Body of pancreas (tissue), 4 donors: ENCODE results near the gene C19orf47. TPM values are rescaled to one million over a fixed set of nuclear protein-coding genes. Genes with fewer than 3 reads are reported as not detected.

Source experiments
- ATAC-seq: fragments of 150-250 bp; one replicate; pipeline ENCODE4 v1.9.1; 2016
- DNase-seq, 4 donors: peaks; one replicate each; pipeline ENCODE4 v3.0.0-alpha.2; 2019
- H3K27ac ChIP-seq, 4 donors: fragments of 200-600 bp; sonication (generic); 1 replicate in 3 of 4; 2 replicates in 1 of 4; pipeline versions ENCODE4 v1.5.1 to v1.6.1; 2016 to 2019; ENCODE audit warnings: mild to moderate bottlenecking in 1 of 4, mixed read lengths in 1 of 4, moderate library complexity in 1 of 4
- H3K27me3 ChIP-seq, 2 donors: fragments of 200-600 bp; sonication (generic); one replicate each; pipeline ENCODE4 v1.6.0; 2016; ENCODE audit warnings: mild to moderate bottlenecking in 1 of 2
- H3K36me3 ChIP-seq, 2 donors: fragments of 200-600 bp; sonication (generic); replicated peaks in 1 of 2; 2 replicates each; pipeline ENCODE4 v1.5.1; 2016; ENCODE audit warnings: low read depth in 2 of 2; ENCODE audit not compliant: insufficient read depth in 1 of 2
- H3K4me1 ChIP-seq: fragments of 200-600 bp; sonication (generic); one replicate; pipeline ENCODE4 v1.6.0; 2016
- H3K4me3 ChIP-seq, 2 donors: fragments of 200-600 bp; sonication (generic); 1 replicate in 1 of 2; 2 replicates in 1 of 2; pipeline ENCODE4 v1.5.1; 2016 to 2019
- H3K9me3 ChIP-seq, 3 donors: fragments of 200-600 bp; sonication (generic); 1 replicate in 2 of 3; 2 replicates in 1 of 3; pipeline ENCODE4 v1.5.1; 2016
- POLR2A ChIP-seq, 3 donors: fragments of 450-650 bp; IDR thresholded peaks; one replicate each; pipeline ENCODE4 v1.6.1; 2016; ENCODE audit warnings: antibody characterized with exemption in 3 of 3, mild to moderate bottlenecking in 2 of 3
- WGBS, 2 donors: methylation state at CpG; one replicate each; pipeline ENCODE4 v1.1.5; 2017; 5-methylcytosine and 5-hydroxymethylcytosine counted together
- intact Hi-C: fragments of 100-400 bp; cut with DNase I; formaldehyde crosslinking; loops from one replicate; pipeline ENCODE4 v1.15.1; 2023
- total RNA-seq, 2 donors: library from RNA; depleted of rRNA; stranded (reverse); fragments of >200 nt; gene quantifications; one replicate each; pipeline ENCODE4 v1.1.0, GENCODE V29; 2016
- TF ChIP-seq, protein P1 (sequence below), 7 experiments: fragments of 450-650 bp in 4 of 7; fragments of 200-600 bp in 3 of 7; sonication (generic) in 3 of 7; IDR thresholded peaks; one replicate each; pipeline ENCODE4 v1.5.1; 2016 to 2019; ENCODE audit warnings: antibody characterized with exemption in 7 of 7

C19orf47 gene
- total RNA-seq, 2 donors from 2014 or later, result 3.9 to 19.8 TPM

DNA sequence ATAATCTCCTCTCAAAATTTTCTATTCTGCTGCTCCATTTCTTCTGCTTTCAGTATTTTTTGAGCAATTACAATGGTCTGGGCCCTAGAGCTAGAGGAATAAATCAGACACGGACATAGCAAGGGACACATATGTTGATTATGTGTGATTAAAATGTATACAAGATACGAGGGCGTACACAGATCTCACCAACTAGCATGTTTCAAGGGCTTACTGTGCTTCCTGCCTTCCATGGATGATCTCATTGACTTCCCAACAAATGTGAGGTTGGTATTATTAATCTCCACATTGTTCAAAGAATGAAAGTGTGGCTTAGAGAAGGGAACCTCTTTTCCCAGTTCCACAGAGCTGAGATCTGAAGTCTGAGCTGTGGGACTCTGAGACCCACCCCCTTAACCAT is 9.4 kb upstream of the C19orf47 start:
- intact Hi-C loops, result no loop called here
- no peak for DNase-seq
- H3K36me3 ChIP-seq, result no peaks in the 10 kb centered on the region
- no peaks in the 10 kb centered on the region for H3K27me3 ChIP-seq
- WGBS, 2 donors, result 72 to 77% methylated on average over 3 of the region's 3 CpGs
- H3K9me3 ChIP-seq, result no peaks in the 10 kb centered on the region
- H3K4me1 ChIP-seq, result no peaks in the 10 kb centered on the region
- H3K4me3 ChIP-seq, result no peak overlapping the region
- ATAC-seq, result no peak
- TF ChIP-seq POLR2A (IDR thresholded peaks at IDR 0.05), result no peak
- TF ChIP-seq, protein P1, sequence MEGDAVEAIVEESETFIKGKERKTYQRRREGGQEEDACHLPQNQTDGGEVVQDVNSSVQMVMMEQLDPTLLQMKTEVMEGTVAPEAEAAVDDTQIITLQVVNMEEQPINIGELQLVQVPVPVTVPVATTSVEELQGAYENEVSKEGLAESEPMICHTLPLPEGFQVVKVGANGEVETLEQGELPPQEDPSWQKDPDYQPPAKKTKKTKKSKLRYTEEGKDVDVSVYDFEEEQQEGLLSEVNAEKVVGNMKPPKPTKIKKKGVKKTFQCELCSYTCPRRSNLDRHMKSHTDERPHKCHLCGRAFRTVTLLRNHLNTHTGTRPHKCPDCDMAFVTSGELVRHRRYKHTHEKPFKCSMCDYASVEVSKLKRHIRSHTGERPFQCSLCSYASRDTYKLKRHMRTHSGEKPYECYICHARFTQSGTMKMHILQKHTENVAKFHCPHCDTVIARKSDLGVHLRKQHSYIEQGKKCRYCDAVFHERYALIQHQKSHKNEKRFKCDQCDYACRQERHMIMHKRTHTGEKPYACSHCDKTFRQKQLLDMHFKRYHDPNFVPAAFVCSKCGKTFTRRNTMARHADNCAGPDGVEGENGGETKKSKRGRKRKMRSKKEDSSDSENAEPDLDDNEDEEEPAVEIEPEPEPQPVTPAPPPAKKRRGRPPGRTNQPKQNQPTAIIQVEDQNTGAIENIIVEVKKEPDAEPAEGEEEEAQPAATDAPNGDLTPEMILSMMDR (IDR thresholded peaks at IDR 0.05), result no peak
- H3K27ac ChIP-seq, result no peak overlapping the region

DNA sequence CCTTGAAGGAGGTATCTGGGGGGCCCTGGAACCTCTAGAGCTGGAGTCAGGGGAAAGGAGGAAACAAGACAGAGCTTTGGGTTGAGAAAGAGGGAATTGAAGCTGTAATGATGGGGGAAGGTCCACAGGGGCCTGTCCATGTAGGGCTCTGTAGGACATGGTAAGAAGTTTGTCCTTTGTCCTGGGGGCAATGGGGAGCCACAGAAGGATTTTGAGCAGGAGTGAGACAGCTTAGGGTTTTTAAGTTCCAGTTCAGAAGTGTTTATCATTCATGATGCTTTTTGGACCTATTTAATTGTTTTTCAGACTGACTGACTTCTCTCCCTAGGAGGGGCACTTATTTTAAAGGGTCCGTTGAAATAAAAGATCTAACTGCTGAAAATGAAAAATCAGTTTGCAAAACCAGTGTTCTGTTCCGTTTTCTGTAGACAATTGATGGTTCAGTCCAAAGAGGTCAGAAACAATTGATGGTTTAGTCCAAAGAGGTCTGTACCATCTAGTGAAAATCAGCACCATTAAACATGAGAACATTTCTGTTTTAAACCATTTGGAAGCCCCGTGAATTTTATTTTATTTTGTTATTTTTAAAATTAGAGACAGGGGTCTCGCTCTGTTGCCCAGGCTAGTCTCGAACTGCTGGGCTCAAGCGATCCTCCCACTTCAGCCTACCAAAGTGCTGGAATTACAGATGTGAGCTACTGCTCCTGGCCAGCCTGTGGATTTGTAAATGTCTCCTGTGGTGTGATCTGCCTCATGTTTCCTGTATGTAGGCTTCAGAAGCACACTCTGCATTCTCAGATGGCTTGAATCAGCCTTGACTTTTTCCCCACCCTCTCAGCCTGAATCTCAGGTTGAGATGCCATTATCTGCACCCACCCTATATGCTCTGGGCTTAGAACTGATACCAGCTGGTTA is 8.7 kb upstream of the C19orf47 start:
- TF ChIP-seq, protein P1 (IDR thresholded peaks at IDR 0.05), result no peak
- TF ChIP-seq POLR2A (IDR thresholded peaks at IDR 0.05), result no peak
- 89 to 90% methylated on average over 6 of the region's 6 CpGs for WGBS, 2 donors
- intact Hi-C loops, result no loop called here
- Histone ChIP-seq H3K9me3 (no peaks in the 10 kb centered on the region), H3K27ac (no peak overlapping the region), H3K27me3 (no peaks in the 10 kb centered on the region), H3K4me1 (no peaks in the 10 kb centered on the region), H3K4me3 (no peak overlapping the region), H3K36me3 (no peaks in the 10 kb centered on the region)
- DNase-seq, result no peak
- no peak for ATAC-seq

DNA sequence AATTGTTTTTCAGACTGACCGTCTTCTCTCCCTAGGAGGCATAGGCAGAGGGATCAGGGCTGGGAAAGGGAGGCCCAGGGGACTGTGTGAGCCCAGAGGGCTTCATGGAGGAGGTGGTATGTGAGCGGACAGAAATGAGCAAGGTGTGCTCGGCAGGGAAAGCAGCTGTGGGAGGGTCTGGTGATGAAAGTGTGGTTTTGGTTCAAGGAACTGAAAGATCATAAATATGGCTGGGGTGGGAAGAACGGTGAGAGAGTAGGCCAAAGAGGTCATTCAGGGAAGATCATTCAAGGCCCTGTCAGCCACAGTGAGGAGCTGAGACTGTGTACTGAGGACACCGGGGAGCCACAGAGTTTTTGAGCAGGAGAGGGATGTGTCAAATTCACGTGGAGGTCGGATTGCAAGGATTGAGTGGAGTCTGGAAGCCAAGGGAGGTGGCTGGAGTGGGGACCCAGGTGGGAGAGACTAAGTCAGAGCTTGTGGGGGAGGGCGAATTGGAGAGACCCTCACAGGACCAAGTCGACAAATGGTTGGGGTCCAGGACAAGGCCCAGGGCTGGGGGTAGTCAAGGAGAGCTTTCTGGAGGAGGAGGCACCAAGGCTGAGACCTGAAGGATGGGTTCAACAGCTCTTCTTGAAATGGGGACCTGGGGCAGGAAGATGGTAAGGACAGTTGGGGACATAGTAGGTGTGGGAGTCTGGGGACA is 7.9 kb upstream of the C19orf47 start:
- intact Hi-C loops, result no loop called here
- H3K4me1 ChIP-seq, result no peaks in the 10 kb centered on the region
- DNase-seq (no peak), ATAC-seq (no peak)
- TF ChIP-seq POLR2A (IDR thresholded peaks at IDR 0.05), result no peak
- TF ChIP-seq, protein P1 (IDR thresholded peaks at IDR 0.05), result no peak
- H3K9me3 ChIP-seq, result no peaks in the 10 kb centered on the region
- 78 to 87% methylated on average over 9 of the region's 9 CpGs for WGBS, 2 donors
- no peaks in the 10 kb centered on the region for H3K36me3 ChIP-seq
- H3K27me3 ChIP-seq, result no peaks in the 10 kb centered on the region
- H3K27ac ChIP-seq, result no peak overlapping the region
- no peak overlapping the region for H3K4me3 ChIP-seq

DNA sequence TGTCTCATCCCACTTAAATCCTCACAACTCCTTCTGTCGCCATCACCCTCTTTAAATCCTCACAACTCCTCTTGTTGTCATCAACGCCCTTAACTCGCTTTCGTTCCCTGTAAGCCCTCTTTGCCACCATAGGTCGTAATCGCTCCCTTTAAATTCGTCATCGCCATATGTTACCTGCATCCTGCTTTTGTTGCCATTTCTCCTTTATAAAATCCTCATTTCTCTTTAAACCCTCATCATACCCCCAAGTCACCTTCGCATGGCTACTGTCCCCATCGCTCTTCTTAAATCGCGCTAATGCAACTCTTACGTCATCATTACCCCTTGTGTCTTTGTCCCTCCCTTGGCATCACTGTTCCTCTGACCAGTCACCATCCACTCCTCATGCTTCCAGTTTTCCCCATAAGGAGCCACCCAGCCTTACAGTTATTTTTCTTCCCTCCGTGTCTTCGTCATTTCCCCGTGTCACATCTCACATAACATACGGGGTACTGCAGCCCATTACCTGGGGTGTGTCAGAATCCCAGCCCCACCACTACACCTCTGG is 837 bp upstream of the C19orf47 start:
- no peaks in the 10 kb centered on the region for H3K9me3 ChIP-seq
- H3K27ac ChIP-seq, result peak overlapping the region in 3 of 4 donors; percentile 58 to 87 (median 64)
- H3K27me3 ChIP-seq, result no peaks in the 10 kb centered on the region
- intact Hi-C loops, result no loop called here
- H3K4me3 ChIP-seq, result peak overlapping the region; percentile 61 to 69
- peaks cover 18% of the 10 kb centered on the region for H3K4me1 ChIP-seq
- TF ChIP-seq, protein P1 (IDR thresholded peaks at IDR 0.05), result no peak
- TF ChIP-seq POLR2A (IDR thresholded peaks at IDR 0.05), result no peak
- WGBS, 2 donors, result 10 to 12% methylated on average over 17 of the region's 17 CpGs
- DNase-seq, result peak in 2 of 4 donors; percentile 13 to 16
- ATAC-seq, result no peak
- H3K36me3 ChIP-seq, result no peaks in the 10 kb centered on the region
